HG03159 (cell line): ENCODE data around the gene SLC22A25.
"Not testable (repeated sequence)": the region's sequence is repeated elsewhere in the genome, so short reads cannot be mapped to it uniquely, and the experiment has no call there.

Source experiments
- ATAC-seq: cut with Tn5 transposase; IDR thresholded peaks from one replicate; pipeline ENCODE4 v1.9.1; 2021; ENCODE audit warnings: mild to moderate bottlenecking, moderate library complexity; ENCODE audit not compliant: unreplicated experiment

Gene SLC22A25

DNA sequence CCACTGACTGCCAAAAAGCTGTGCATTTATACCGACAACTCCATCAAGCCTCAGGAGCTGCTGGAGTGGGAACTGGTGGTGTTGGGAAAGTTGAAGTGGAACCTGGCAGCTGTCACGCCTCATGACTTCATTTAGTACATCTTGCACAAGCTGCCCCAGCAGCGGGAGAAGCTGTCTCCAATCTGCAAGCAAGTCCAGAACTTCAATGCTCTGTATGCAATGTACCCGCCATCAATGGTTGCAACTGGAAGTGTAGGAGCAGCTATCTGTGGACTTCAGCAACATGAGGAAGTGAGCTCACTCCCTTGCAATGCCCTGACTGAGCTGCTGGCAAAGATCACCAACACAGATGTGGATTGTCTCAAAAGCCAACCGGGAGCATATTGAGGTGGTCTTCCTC is at the start of gene SLC22A25:
SLC22A25 (minus strand) TSS at position 67 of the 400 bp plus-strand sequence. CDS start 13,947 bp downstream, outside the sequence.
- ATAC-seq, result no peak

DNA sequence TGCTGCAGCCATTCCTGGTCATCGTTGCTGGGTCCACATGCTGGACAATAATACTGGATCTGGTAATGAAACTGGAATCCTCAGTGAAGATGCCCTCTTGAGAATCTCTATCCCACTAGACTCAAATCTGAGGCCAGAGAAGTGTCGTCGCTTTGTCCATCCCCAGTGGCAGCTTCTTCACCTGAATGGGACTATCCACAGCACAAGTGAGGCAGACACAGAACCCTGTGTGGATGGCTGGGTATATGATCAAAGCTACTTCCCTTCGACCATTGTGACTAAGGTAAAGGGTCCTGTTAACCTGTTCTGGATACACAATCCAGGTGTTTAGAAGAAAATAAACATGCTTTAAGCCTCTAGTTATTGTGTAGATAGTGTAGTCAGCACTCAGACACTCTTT is 46.9 kb upstream of the SLC22A25 start:
- ATAC-seq, result no peak

DNA sequence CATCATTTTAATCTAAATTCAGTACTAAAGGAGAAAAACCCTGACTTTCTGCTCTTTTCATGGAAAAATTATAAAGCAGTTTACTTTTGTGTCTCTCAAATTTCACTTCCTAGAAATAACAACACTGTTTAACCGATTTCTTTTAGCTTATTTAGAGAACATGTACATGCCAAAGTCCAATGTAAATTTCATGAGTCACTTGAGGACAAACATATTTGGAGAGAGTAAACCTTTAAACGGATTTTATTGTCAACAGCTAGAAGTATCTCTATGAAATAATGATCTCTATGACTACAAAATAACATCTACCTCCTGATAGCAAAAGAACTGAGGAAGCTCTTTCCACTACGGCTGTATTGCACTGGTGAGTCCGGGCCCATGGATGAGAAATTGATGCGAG is 46.3 kb upstream of the SLC22A25 start:
- ATAC-seq, result no peak

DNA sequence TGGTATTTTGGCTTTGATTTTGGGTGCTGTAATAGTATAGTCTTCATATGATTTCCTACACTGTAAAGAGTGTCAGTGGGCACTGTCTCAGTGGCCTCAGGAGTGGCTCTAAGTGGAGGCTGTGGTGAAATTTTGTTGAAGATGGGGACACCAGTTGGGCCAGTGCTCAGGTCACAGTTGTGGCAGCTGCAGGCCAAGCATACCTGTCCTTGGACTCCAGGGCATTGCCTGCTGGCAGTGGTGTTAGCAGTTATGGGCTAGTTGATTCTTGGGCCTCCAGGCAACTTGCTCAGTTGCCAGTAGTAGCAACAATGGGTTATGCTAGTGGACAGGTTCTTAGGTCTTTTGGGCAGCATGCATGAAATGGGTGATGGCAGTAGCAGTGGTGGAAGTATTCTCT is 39.2 kb upstream of the SLC22A25 start:
- no peak for ATAC-seq

DNA sequence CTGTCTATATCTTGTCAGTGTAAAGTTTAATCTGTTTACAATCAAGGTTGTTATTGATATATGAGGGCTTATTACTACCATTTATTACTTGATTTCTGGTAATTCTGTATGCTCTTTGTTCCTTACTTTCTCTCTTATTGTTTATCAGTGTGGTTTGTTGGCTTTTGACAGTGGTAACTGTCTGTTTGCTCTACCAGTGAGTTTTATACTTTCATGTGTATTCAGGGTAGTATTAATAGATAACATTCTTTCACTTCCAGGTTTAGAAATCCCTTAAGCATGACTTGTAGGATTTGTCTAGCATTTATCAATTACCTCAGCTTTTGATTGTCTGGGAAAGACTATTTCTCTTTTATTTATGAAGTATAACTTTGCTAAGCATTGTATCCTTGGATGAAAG is 37.5 kb upstream of the SLC22A25 start:
- no peak for ATAC-seq

DNA sequence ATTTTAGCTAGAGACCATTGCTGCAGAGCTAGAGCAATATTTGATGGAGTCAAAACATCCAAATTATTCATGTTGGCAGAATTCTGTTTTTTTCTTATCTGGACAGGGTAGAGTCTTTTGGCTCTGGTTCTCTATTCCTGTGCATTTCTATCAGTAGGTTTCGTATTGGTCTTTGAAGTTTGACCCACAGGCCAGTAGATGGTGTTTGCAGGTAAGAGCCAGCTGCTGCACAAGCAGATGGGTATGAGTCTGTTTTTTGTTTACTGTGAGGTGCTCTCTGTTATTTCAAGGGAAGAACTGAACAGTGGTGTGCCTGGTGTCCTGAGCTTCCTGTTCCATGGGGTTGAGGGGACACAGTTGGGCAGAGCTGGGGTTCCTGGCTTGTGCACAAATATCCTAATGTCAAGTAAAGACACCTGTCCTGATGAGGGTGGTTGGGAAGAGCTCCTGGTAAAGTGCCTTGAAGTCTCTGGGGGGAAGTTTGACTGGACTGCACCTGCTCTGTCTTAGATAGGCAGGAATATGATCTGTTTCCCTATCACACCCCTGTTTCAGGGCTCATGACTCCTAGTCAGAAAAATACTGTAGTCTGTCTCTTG is 34.0 kb upstream of the SLC22A25 start:
- ATAC-seq, result no peak

DNA sequence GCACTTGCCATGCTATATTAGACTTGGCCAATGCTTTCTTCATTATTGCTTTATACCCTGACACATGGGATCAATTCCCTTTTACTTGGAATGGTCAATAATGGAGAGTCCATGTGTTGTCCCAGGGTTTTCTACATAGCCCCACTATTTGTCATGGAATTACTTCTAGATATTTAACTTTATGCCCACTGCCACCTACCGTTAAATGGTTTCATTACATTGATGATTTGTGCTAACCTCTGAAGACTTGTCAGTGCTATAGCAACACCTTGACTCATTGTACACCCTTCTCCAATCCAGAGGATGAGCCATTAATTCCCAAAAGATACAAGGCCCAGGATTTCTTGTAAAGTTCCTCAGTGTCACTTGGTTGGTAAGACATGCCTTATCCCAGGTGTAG is 31.4 kb upstream of the SLC22A25 start:
- no peak for ATAC-seq

DNA sequence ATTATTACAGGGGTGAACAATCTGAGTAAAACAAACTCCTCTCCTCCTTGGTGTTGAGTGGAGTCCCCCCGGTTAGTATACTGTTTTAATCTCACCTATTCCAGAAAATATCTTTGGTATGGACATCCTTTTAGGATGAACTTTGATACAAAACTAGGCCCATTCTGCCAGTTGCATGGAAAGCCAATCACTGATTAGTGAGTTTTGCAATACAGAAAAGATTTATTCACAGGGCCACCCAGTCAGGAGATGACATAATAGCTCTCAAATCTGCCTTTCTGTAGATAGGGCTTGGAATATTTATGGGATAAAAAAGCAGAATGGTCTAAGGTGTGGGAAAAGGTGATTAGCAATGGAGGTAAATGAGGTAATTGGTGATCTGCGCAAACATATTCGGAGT is 30.3 kb upstream of the SLC22A25 start:
- ATAC-seq, result no peak

DNA sequence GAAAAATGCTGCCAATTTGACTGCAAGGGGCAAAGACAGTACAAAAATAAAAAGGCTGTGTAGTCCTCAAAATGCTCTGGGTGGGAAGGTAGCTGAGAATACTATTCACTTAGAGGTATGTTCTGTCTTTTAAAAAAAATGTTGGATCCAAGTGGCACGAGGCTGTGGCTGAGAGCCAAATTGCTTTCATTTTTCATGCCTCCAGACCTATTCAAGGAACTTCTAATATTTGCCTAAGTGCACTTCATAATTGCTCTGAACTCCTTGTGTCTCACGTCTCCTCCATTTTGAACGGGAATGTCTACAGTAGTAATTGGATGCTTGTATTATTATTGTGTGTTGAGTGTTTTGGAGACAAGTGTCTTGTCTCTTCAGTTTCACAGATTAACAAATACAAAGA is 19.1 kb upstream of the SLC22A25 start:
- ATAC-seq, result no peak

DNA sequence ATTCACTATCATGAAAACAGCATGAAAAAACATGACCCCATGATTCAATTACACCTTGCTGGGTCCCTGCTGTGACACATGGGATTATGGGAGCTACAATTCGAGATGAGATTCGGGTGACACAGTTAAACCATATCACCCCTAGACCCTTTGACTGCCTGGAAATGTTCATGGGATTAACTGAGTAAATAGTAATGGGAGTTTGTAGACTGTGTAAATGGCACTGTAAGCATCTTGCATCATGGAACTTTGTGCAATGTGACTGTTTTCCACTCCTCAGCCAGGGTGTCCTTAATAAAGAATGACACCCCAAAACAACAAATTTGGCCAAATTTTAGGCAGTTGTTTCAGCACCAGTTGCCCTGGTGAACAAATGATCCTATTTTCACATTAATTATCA is 7.9 kb upstream of the SLC22A25 start:
- no peak for ATAC-seq

DNA sequence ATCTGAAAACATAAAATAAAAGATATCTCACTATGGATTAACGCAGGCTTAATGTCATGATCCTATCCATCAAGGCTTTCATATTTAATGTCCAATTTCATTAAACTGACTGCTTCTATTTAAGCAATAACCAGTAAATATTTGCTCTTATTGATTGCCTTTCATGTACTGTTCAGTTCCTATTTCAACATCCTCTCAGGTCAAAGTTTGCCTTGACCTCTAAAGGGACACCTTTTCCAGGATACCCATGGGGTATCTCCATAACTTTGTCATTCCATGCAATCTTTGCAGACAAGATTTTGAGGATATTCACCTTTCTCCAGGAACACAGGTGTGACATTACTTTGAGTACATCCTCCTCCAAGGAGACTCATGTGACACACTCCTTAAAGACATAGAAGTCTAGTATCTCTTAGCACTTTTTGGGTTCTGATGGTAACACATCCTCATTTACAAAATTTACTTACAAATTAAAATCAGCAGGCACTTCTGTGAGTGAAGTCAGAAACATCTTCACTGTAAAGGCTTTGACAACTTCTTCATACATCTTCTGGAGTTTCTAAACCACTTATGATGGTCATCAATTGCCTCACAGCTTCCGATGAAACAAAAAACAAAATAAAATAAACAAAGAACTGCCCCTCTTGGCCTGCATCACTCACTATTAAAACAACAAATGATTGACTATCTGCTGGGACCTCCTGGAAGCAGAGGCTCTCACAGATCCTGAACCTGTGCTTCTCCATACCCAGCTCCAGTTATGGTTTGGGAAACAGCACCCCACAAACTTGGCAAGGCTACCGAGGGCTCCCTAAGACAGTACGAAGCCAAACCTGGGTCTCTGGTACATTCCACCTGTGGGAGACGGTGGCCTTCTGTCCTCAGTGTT is 7.0 kb upstream of the SLC22A25 start:
- no peak for ATAC-seq

DNA sequence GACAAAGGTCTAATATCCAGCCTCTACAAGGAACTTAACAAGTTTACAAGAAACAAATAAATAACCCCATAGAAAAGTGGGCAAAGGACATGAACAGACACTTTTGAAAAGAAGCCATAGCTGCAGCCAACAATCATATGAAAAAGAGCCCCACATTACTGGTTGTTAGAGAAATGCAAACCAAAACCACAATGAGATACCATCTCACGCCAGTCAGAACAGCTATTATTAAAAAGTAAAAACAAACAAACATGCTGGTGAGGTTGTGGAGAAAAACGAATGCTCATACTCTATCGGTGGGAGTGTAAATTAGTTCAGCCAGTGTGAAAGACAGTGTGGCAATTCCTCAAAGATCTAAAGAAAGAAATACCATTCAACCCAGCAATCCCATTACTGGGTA is 5.6 kb upstream of the SLC22A25 start:
- no peak for ATAC-seq

DNA sequence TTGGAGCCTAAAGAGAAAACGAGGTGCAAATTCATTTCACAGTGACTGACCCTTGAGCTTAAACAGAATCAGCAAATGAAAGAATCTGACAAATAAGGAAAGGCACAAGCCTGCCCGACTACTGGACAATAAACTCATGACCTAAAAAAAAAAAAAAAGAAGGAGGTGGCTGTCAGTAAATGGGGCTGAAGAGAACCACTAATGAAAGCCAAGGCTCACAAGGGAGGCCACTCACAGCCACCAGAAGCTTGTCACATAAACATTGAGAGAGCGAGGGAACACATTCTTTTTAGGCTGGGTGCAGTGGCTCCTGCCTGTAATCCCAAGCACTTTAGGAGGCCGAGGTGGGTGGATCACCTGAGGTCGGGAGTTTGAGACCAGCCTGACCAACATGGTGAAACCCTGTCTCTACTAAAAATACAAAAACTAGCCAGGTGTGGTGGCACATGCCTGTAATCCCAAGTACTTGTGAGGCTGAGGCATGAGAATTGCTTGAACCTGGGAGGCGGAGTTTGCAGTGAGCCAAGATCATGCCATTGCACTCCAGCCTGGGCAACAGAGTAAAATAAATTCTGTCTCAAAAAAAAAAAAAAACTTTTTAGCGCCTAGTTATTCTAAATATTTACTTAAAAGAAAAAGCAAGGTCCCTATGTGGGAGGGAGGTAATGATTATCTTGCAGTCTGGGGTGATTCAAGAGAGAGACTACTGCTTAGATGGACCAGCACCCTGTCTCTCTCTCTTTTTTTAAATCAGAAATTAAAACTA is 4.0 kb upstream of the SLC22A25 start:
- not testable (repeated sequence) for ATAC-seq

DNA sequence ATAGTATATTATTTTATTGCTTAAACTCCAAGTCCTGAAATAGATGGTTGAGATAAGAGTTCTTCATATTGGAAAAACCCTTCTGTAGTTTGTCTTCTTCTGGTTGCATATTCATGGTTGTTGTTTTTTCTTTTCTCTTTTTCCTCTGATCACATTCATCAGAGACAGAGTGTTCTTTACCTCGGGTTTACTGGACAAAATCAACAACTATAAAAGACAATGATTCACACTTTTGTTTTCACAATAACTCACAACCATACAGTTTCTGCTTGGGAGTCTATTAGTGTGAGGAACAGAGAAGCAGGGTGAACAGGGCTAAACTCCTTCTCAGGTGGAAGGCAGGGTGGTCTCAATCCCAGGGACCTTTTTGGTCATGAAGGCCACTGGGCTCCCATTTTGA is 2.6 kb upstream of the SLC22A25 start:
- no peak for ATAC-seq

DNA sequence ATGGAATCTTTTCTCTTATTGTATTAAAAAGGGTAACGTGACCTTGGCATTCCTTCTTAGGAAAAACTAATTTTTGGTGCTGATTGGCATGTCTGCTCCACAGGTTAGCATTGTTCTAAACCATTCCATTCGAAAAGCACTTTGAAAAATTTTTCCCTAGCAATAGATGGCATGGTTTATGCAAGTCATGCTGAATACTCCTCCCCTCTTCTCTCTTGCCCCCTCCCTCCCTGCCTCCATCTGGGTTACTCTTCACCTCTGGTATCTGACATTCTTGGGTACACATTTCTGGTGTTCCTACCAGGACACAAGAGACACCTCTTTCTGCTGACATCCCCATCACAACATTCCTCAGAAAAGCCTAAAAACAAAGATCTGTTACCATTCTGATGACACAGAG is 1.5 kb upstream of the SLC22A25 start:
- ATAC-seq, result no peak

DNA sequence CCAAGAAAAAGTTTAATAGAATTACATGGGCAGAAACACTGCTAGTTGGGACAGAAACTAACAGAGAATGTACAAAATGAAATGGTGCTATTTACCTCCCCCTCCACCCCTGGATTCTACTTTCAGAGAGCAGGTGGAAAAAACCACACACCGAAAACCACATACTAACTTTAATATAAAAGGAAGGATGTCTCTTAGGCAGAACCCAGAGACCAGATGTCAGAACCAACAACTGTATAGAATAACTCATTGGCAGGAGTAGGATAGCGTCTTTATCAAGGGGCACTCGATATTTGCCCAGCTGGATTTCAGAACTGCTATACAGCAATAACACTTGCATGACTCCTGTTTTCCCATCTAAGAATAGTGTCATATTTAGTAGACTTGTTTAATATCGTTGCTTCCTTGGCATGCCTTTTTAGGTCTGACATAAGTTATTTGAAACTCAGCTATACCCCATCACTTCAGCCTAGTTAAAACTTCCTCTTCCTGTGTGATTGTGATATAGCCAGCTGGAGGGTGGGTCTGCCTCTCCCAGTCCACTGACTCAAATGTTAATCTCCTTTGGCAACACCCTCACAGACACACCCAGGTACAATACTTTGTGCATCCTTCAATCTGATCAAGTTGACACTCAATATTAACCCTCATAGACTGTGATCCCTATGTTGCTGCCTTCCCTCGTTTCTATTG is 1.2 kb downstream of the SLC22A25 start:
- ATAC-seq, result no peak

DNA sequence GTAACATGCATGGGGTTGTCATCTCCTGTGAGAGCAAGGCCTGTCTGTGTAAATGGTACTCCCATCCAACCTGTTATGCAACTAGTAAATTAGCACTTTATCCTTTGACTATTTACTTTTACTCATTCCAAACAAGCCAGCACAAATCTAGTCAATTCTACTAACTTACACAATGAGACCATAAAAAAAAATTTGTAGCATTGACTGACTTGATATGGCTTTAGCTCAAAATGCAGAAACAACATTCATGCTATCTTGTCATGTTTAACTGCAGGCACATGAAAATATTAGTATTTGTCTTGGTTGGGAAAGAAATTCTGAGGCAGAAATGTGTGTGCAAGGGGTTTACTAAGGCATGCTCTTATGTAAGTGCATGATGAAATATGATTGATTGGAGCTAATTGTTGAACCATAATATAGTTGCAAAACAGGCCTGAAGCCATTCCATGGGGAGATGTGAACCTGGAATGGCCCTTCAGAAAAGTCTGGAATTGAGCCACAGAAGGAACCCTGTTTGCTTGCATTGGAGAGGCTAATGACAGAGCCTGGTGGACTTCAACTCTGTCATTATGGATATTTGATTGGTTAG is 2.5 kb downstream of the SLC22A25 start:
- no peak for ATAC-seq

DNA sequence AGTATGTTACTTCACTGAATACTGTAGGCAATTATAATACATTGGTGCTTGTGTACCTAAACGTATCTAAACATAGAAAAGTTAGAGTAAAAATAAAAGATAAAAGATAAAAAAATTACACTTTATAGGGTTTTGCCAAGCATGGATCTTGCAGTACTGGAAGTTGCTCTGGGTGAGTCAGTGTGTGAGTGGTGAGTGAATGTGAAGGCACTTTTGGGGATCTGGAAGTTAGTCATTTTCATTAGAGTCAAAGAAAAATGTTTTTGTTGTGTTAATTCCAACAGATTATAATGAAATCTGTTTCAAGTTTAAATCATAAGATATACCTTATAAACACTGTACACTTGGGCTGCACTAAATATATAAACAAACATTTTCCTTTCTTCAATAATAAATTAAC is 3.3 kb downstream of the SLC22A25 start:
- no peak for ATAC-seq

DNA sequence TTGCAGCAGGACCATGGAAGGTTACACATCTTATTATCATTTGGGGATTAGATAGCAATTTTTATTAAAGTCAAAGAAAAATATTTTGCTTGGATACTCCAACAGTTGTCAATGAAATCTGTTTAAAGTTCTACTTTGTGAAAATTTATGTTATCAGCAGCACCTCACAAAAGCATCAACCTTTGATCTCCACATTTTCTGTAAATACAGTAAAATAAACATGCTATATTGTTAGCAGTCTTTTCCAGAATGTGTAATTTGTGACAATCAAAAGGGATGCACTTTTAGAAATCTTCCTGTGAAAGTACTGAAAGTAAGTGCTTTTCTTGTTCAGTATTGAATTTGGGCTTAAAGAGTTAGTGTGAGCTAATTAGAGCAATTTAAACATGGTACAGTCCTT is 4.1 kb downstream of the SLC22A25 start:
- ATAC-seq, result no peak

DNA sequence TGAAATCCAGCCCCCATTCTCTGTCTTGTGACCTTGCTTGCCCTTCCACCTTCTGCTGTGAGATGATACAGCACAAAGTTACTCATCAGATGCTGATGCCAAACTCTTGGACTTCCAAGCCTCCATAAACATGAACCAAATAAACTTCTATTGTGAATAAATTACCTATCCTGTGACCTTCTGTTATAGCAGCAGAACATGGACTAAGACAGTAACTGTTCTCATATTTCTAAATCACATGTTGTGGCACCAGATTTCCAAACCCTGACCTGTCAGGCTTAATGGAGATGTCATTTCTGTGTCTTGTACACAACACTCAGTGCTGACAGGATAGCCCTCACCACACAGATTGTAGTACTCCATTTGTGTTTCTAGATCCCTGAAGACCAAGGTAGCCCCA is 6.0 kb downstream of the SLC22A25 start:
- ATAC-seq, result no peak
